Progenitor cell of endocrine pancreas (in vitro differentiated cells): Measurements from ENCODE around the gene TASOR. TPM values are rescaled to one million over a fixed set of nuclear protein-coding genes. Genes with fewer than 3 reads are reported as not detected.

Experiments used
- DNase-seq: peaks from one replicate; pipeline ENCODE4 v3.0.0; 2021; ENCODE audit warnings: low spot score; ENCODE audit not compliant: unreplicated experiment
- H3K27ac Mint-ChIP-seq: 2 replicates; pipeline ENCODE4 v1.8.0; 2021; ENCODE audit warnings: mild to moderate bottlenecking, moderate library complexity, mixed read lengths
- H3K27me3 Mint-ChIP-seq: 2 replicates; pipeline ENCODE4 v1.8.0; 2021; ENCODE audit warnings: mixed read lengths
- H3K36me3 Mint-ChIP-seq: 2 replicates; pipeline ENCODE4 v1.8.0; 2022; ENCODE audit warnings: mixed read lengths; ENCODE audit not compliant: insufficient read depth
- H3K4me1 Mint-ChIP-seq: 2 replicates; pipeline ENCODE4 v1.8.0; 2021; ENCODE audit warnings: low read depth, mixed read lengths
- H3K4me3 Mint-ChIP-seq: 2 replicates; pipeline ENCODE4 v1.8.0; 2021; ENCODE audit warnings: low read depth, mild to moderate bottlenecking, moderate library complexity, mixed read lengths
- H3K9me3 Mint-ChIP-seq: 2 replicates; pipeline ENCODE4 v1.8.0; 2021; ENCODE audit warnings: low read depth, mixed read lengths
- total RNA-seq: library from RNA; stranded (reverse); gene quantifications from 2 replicates; pipeline ENCODE4 v1.2.1, GENCODE V29; 2021
- TF ChIP-seq, protein P1 (sequence below): fragments of 200-600 bp; sonication (generic); IDR thresholded peaks from one replicate; pipeline ENCODE4 v1.5.0; 2021; ENCODE audit warnings: antibody characterized with exemption, mild to moderate bottlenecking; ENCODE audit not compliant: unreplicated experiment

The TASOR gene
- total RNA-seq, 1 donor from 2014 or later = 67.6 TPM

DNA sequence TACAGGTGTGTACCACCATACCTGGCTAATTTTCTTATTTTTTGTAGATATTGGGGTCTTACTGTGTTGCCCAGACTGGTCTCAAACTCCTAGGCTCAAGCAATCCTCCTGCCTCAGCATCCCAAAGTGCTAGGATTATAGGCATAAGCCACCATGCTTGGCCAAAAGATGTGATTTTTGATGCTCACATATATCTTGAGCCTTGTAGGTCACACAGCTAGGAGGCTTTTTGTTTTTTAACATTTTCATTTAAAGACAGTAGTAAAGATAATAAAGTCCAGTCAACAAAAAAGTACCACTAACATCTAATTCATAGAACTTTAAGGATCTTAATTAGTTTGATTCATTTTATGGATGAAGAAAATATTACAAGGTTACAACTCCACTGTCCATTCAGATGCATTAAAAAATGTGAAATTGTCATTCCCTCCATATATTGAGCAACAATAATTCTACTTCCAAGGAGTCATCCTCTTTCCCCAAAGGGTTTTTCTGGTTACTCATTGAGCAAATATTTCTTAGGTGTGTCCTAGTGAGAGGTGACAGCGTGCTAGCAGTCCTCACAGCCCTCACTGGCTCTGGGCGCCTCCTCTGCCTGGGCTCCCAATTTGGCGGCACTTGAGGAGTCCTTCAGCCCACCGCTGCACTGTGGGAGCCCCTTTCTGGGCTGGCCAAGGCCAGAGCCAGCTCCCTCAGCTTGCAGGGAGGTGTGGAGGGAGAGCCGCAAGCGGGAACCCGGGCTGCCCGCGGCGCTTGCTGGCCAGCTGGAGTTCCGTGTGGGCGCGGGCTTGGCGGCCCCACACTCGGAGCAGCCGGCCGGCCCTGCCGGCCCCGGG lies 8.3 kb upstream of the TASOR start:
- no peak for DNase-seq
- no peaks in the 10 kb centered on the region for H3K9me3 Mint-ChIP-seq
- TF ChIP-seq, protein P1, sequence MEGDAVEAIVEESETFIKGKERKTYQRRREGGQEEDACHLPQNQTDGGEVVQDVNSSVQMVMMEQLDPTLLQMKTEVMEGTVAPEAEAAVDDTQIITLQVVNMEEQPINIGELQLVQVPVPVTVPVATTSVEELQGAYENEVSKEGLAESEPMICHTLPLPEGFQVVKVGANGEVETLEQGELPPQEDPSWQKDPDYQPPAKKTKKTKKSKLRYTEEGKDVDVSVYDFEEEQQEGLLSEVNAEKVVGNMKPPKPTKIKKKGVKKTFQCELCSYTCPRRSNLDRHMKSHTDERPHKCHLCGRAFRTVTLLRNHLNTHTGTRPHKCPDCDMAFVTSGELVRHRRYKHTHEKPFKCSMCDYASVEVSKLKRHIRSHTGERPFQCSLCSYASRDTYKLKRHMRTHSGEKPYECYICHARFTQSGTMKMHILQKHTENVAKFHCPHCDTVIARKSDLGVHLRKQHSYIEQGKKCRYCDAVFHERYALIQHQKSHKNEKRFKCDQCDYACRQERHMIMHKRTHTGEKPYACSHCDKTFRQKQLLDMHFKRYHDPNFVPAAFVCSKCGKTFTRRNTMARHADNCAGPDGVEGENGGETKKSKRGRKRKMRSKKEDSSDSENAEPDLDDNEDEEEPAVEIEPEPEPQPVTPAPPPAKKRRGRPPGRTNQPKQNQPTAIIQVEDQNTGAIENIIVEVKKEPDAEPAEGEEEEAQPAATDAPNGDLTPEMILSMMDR = no peak
- H3K36me3 Mint-ChIP-seq = no peaks in the 10 kb centered on the region
- H3K27me3 Mint-ChIP-seq = no peaks in the 10 kb centered on the region
- H3K4me1 Mint-ChIP-seq = no peaks in the 10 kb centered on the region
- H3K27ac Mint-ChIP-seq = no peak overlapping the region
- H3K4me3 Mint-ChIP-seq = no peak overlapping the region

DNA sequence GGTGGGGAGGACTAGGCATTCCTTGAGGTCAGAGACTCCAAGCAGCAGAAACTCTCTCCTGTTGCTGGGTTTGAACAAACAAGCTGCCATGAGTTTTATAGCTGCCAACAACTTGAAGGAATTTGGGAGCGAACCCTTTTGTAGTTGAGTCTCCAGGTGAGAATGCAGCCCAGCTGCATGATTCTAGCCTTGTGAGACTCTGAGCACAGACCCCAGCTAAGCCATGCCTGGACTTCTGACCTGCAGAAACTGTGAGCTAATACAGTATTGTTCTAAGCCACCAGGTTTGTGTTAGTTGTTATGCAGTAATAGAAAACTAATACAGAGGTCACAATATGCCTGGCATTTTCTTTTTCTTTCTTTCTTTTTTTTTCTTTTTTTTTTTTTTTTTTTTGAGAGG lies 6.2 kb upstream of the TASOR start:
- Mint-ChIP-seq H3K27ac (no peak overlapping the region), H3K4me1 (no peaks in the 10 kb centered on the region), H3K36me3 (peaks cover 2% of the 10 kb centered on the region)

DNA sequence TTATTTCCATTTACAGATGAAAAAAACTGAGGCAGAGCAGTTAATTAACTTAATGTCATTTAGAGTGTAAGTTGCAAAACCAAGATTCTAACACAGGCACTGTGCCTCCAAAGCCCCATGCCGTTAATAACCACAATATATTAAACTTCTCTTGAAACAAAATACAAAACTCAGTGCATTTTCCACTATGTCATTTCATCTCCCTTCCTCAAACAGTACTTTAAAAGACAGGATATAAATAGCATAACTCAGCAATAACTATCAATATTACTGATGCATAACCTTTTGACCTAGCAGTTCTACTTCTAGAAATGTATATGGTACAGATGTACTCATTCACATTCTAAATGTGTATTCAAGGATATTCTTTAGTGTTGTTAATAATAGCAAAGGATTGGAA lies 5.1 kb upstream of the TASOR start:
- Mint-ChIP-seq H3K27ac (no peak overlapping the region), H3K4me1 (no peaks in the 10 kb centered on the region), H3K27me3 (no peaks in the 10 kb centered on the region), H3K9me3 (peaks cover 9% of the 10 kb centered on the region), H3K36me3 (peaks cover 7% of the 10 kb centered on the region), H3K4me3 (no peak overlapping the region)
- TF ChIP-seq, protein P1 = no peak
- no peak for DNase-seq

More for the DNA sequence above, 6.2 kb upstream of the TASOR start:
- Mint-ChIP-seq H3K4me3 (no peak overlapping the region), H3K9me3 (peaks cover 1% of the 10 kb centered on the region), H3K27me3 (no peaks in the 10 kb centered on the region)
- no peak for DNase-seq
- TF ChIP-seq, protein P1 = no peak

DNA sequence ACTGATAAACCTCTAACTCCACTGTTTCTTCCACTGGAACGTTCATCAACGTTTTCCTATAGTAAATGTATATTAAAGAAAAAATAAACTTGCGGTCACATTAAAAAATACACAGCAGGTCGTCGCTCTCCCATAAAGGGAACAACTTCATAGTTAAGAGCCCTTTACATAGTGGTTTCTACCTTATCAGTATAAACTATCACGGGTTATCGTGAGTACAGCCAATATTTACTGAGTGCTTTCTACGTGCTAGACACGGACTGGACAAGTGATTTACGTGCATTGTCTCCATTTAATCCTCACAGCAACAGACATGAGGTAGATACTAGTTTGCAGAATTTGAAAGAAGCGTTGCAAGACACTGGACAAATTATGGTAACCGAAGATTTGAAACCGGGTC lies 964 bp upstream of the TASOR start:
- Mint-ChIP-seq H3K4me3 (peak overlapping the region; percentile 70), H3K27ac (peak overlapping the region; percentile 88), H3K27me3 (no peaks in the 10 kb centered on the region), H3K36me3 (peaks cover 22% of the 10 kb centered on the region), H3K4me1 (peaks cover 13% of the 10 kb centered on the region), H3K9me3 (peaks cover 9% of the 10 kb centered on the region)
- TF ChIP-seq, protein P1 = no peak
- no peak for DNase-seq

DNA sequence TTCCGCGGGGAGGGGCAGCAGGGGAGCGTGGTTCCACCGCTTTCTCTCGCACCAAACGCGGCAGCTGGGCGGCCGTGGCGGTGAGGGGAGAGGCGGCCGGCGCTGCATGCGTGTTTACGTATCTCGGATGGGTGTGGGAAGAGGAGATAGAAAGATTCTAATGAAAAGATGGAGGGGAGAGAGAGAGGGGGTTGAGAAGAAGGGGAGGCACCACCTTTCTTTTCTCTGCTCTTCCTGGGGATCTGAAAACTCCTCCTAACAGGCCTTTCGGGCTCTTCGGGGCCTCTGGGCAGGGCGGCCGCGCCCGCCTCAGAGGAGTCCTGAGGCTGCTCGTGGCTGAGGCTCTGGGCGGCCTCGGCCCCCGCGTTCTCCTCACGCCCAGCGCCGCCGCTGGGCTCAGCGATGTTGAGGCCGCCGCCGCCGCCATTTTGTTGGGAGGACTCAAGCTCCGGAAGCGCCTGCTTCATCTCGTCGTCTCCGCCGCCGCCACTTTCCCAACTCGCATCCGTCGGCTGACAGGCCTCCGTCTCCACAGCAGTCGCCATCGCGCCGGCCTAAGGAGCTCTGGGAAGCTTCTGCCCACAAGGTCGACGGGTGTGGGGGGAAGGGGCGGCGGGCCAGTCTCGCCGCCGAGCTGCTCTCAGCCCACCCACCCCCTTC lies 473 bp downstream of the TASOR start:
- Mint-ChIP-seq H3K9me3 (peaks cover 9% of the 10 kb centered on the region), H3K27me3 (no peaks in the 10 kb centered on the region), H3K36me3 (peaks cover 30% of the 10 kb centered on the region), H3K4me3 (peak overlapping the region; percentile 94), H3K4me1 (peaks cover 13% of the 10 kb centered on the region), H3K27ac (peak overlapping the region; percentile 98)
- TF ChIP-seq, protein P1 = no peak
- DNase-seq = peak; percentile 45
